ENCODE results near the gene UBL4B.

The UBL4B gene

DNA sequence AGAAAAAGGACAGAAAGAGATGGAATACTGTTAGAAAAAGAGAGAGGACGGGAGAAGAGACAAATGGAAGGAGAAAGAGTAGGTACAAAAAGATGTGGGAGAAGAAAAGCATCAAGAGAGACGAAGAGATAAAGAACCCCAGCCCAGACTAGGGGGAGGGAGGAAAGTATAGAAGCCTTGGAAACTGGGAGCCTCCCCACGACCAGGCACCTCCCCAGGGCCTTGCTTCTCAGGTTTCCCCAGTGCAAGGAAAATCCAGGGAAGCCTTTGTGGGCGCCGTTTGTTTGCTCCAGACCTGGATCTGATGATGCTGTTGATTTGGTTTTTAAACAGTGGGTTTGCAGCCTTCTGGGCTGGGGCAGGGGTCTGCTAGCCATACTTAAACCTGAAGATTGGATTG is 26.6 kb upstream of the UBL4B start:
- no peak for DNase-seq (ENCODE audit: low spot score)

DNA sequence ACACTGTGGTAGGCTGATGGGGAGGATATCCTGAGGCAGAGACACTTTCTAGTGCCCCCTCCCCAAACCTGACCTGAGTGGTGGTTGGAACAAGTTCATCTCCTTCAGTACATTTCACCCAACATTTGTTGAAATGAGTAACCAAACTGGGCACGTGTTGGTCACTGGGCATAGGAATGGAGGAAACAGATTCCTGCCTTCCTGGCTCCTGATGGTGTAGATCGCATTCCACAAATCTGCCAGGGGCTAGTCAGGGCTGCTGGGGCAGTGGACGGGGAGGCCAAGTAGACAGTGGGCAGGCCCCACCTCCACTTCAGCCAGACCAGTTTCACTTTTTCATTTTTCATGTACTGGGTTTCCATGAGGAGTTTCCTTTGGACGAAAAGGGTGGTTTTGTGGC is 25.3 kb upstream of the UBL4B start:
- no peak for DNase-seq (ENCODE audit: low spot score)

DNA sequence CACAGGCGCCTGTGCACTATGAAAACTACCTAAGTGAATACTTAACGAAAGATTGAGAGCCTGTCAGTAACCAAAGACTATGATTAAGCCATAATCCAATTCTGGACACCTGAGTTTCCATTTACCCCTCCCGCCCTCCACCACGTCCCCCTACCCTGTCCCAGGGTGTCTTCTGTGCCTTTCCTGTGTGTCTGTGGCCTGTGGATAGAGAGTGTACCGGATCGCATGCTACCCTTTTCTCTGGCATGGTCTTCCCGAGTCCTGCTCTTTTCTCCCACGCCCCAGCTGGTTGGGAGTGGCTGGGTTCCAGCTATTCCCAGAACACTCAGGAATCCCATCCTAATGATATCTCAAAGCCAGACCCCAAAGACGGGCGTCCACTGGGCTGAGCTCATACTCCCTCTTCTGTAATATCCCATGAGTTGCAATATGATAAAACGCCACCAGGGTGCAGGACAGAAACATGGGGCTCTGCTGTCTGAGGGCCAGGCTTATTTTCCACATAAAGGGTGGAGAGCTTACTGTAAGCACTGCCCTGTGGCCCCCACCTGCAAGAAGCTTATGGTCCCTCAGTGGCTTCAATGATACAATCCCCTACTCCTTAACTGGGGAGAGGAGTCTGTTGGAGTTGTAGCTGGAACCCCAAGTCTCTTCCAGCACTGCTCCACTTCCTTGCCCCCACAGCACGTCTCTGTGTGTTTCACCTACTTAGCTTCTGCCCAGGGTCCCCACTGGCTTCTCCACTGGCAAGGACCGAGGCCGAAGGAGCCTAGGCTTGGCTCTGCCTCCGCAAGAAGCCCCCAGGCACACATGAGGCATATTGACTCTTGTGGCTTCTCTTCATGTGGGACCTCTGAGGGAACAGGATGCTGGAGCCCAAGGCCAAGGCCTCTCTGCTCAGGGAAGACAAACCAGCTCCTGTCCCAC is 24.2 kb upstream of the UBL4B start:
- DNase-seq (ENCODE audit: low spot score), result peak; percentile 63

DNA sequence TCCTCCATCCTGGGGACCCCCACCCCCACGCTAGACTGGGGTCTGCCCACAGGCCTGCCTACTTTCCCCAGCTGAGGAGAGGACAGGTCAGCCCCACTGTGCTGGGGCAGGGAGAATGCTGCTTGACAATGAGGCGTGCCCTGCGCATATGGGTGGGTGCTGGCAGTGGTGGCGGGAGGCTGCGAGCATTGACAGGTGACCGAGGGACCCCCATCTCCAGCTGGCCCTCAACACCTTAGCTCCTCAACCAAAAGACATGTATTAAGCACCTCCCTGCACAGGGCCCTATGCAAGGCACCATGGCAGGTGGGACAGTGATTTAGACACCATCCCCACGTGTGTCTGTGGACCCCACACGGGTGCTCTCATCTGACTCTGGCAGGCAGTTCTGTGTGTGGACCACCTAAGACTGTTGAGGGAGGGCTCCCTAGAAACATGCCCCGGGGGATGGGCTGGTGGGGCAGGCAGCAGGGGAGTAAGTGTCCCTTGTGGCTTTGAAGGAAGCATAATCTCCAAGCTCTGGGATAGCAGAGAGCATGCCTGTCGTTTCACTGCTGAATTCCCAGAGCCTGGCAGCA is 23.4 kb upstream of the UBL4B start:
- DNase-seq (ENCODE audit: low spot score), result no peak

DNA sequence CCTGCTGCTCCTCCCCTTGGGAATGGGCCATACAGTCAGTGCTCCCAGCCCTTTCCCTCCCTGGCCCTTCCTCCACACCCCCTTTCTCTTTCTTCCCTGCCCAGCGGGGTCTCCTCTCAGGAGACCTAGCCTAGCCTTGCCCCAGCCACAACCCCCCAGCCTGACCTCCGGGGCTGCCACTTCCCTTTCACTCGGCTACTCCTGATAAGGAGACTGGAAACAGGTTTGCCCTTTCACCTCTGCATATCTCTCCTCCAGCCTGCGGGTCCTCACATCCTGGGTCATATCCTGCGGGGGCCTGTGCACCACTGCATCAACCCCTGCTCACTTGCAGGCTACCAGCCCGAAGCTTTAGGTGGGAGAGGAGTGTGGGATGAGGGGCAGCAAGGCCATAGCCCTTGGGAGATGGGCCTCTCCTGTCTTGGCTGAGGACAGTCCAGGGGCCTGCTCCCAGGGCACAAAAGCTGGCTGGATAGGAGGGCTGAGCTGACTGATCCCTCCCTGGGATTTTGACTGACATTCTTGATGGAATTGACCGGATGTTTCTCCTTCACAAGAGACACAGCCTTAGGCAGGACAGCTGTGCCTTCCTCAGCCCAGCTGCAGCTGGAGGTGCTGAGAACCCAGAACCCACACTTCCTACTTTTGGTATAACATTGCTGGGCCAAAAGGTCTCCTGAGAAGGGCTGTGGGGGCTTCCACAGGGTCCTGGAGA is 22.5 kb upstream of the UBL4B start:
- DNase-seq (ENCODE audit: low spot score), result no peak

DNA sequence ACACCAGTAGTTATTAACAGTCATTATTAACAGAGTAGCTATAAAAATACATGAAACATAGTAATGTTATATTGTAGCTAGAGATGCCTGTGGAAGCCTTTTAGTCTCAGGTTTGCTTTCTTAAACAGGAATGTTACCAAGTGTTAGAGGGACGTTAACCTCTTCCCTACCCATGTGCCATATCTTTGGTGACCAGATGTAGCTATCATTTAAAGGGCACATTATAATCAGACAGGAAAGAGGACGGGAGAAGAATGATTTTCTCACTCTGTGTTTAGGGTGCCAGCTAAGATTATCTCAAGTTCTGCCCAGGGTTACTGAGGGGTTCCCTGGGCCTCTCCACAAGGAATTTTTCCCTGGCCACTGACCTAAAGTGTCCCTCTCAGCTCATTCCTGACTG is 20.9 kb upstream of the UBL4B start:
- DNase-seq (ENCODE audit: low spot score), result no peak

DNA sequence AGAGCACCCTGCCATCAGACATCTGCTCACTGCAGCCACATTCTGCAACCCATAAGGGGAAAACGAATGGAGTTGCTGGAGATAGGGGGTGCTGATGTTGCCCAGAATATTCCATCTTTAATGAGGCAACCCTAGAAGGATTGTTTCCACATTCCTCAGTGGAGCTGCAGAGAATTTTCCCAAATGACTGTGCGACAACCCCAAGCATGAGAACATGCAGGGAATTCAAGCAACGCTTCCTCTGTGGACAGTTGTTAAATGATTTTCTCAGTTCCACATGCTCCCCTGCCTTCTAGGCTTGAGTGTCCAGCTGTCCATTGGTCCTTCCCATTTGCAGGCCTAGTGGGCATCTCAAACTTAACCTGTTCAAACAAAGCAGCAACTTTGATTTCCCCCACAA is 20.5 kb upstream of the UBL4B start:
- DNase-seq (ENCODE audit: low spot score), result no peak

DNA sequence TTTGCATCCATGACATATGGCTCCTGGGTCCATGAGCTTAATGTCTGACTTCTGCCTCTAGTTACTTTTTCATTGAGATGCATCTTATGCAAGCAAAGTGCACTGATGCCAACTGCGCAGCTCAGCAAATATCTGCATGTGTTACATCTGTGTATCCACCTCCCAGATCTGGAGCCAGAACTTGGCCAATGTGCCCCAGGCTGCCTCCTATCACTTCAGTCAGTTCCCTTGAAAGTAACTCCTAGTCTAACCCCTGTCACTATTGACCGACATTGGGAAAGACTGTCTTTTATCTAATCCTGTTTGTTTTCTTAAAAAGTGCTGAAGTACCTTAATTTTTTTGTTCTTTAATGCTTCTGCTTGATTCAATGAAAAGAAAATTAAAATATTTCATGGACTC is 19.3 kb upstream of the UBL4B start:
- DNase-seq (ENCODE audit: low spot score), result no peak

DNA sequence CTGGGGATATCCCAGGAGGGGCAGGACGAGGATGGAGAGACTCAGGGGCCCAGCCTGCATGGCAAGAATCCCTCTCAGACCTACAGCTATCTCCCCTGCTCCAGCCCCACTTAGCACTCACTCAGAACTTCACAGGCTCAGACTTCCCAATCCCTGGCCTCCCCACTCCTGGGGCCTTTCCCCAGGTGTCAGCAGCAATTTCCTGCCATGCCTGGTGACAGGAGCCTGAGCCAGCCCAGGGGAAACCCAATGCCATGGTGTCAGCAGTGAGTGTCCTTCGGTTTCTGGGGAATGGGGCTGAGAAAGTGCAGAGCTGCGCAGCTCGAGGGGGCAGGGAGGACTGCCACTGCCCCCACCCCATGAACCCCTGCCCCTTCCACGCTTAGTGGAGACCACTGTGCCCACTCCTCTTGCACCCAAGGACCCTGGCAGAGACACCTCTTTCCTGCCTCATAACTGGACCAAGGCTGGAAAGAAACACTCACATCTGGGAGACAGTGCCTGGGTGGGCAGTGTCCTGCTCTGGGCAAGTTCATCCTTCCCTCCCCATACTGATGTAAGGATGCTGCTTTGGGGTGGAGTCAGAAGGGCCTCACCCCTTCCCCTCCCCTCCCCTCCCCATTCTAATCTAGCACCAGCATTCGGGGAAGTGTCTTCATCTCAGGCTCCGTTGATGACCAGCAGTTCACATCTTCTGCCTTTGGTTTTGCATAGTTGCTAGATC is 17.1 kb upstream of the UBL4B start:
- DNase-seq (ENCODE audit: low spot score), result no peak

DNA sequence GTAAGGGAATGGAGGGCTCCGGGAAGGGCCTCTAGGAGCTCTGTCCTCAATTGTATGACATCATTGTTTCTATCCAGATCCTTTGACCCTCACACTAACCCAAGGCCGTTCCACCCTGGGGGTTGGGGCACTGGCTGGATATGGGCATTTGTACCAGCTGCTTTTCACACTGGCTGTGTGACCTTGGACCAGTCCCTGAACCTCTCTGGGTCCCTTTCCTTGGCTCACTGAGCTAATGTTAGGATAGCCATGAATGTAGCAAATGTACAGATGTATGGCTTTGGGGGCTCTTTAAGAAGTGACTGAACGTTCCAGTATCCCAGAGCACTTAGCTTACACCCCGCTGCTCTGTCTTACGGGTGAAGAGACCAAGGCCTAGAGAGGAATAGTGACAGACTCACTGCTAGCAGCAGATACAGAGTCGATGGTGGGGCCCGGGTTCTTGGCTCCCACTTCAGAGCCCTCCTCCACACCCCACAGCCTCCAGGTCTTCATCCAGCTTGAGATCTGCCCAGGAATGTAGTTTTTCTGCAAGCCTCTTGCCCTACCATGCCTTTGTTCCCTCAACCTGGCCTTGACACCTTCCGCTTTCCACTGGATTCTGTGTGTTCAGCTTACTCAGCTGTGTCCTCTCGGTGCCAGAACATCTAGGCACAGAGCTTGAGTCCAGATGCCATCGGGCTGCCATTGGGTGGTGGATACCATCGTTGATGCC is 14.6 kb upstream of the UBL4B start:
- no peak for DNase-seq (ENCODE audit: low spot score)

DNA sequence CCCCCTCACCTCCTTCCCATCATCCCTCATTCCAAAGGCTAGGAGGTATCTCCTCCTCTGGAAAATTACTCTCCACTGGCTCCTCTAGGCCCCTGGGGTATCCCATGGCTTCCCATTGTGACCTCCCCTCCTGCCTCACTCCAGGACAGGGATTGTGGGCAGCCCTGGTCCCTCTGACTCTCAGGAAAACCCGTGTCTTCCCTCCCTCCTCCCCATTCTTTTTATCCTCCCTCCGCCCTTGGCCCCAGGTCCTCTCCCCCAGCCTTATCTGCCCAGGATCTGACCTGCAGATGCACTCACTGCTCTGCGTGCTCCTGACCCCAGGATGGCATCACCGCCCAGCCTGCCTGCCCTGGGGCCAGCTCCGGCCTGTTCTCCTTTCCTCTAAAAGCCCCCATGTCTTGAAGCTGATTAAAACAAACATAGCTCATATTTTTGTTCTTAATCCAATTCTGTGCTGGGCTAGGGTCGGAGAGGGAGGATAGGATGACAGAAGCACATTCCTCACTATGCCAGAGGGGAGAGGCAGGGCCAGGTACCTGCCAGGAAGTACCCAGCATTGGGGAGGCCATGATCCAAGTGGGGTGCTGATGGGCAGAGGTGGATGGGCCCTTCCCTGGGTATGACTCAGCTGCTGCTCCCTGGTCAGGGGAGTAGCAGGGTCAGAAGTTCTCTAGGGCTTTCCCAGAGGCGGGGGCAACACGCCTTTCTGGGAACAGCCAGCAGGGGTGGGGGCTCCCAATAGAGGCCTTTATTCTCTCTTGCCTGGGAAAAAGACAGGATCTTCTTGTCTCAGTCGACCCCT is 13.8 kb upstream of the UBL4B start:
- DNase-seq (ENCODE audit: low spot score), result no peak

DNA sequence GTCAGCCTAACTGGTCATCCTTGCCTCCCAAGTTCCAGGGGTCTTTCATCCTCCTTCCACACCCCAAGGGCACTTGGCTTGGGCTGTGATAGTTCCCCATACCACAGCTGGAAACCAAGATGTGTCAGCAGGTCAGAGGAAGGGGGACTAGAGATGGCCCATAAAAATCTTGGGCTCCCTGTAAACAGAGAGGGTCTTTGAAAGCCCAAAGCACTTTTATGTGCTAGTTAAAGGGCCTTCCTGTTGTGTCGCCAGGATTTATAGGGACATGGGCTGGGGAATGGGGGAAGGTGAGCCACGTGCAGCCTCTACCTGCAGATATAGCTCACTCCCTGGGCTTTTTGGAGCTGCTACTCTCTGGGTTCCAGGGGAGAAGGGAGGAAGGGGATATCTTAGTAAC is 11.9 kb upstream of the UBL4B start:
- no peak for DNase-seq (ENCODE audit: low spot score)

DNA sequence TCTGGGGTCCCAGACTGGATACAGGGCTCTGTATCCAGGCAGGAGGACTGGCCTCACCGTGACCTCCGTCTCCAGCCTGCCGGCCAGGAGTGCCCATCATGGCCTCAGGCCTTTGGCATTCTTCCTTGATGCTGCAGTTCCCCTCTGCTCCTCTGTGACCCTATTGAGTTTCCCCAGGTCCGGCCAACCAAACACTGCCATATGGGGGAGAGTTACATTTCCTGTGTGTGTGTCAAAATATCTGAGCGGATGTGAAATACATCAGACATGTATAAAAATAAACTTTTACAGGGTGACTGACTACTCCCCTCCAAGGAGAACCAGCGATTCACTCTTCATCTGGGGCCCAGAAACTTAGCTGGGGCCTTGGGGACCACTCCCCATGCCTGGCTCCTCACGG is 10.2 kb upstream of the UBL4B start:
- no peak for DNase-seq (ENCODE audit: low spot score)

DNA sequence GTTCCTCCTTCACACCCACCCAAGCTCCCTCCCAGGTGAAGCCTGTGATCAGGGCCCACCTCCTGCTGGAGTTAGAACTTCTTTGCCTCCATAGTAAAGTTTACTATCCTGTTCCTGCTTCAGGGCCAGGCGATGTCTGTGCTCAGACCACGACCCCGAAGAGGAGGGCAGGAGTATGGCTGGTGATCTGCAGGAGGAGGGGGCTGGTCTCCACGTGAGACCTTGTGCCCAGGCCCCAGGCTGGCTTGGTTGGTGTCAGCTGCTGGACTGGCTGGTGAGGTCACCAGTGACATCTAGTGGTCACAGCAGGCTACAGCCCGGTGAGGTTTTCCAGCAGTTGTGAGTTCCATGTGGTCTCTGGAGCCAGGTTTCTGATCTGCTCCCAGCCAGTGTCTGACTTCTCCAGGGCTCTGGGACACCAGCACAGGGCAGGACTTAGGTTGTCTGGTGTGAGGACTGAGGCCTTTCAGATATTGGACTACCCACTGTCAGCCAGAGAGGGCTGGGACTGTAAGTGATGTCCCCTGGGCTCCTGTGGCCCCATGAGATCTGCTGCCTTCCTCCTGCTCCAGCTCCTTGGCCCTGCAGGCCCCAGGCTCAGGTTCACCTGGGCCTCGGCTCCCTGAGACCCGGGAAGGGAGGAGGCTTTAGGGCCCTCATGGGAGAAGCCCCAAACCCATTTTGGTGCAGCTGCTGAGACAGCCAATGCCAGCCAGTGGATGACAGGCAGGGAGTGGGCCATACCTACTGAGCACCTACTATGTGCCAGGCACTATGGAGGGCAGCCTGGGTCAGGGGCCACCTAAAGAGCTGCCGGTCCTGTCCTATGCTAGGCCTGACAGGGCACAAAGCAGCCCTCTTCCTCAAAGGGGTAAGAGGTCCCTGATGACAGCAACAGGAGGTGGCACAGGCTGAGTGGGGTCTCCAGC is 6.0 kb upstream of the UBL4B start:
- peak; percentile 86 for DNase-seq (ENCODE audit: low spot score)

DNA sequence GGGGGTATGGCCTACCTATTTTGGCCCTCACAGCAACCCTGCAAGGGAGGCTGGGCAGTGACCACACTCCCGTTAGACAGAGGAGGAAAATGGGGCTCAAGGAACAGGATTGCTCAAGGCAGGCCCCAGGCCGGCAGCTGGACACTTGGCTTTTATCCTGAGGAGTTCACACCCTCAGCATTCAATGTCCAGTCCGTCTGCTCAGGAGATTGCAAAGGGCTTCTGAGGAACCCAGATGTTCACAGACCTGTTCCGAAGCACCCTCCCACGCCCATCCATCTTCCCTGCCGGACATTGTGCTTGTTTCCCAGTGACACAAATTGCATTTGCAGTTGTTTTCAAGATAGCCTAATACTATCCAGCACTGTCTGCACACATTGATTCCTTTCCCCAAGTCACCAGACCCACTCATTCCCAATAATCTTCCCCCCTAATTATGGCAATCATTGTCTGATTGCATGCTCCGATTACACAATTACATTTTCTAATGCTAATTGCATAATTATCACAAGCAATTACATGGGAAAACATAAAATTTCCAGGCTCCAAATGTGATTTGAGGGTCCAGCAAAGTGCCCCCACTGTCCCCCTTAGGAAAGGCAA is 4.3 kb upstream of the UBL4B start:
- DNase-seq (ENCODE audit: low spot score), result no peak

DNA sequence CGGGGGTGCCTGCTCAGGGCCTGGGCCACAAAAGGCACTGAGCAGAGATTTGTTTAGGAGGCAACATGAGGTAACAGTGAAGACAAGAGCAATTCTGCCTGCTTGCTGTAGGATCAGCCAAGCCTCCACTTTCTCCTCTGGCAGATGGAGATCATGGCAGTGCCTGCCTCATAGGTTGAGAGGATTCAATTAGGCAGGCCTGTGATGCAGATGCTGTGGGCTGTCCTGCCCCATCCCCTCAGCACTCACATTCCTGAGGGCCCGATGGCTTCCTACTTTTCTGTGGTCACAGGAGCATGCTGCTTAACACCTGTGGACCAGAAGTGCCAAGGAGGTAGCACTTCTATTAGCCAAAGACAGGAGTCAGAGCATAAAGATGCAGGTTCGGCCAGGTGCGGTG is 1.2 kb upstream of the UBL4B start:
- DNase-seq (ENCODE audit: low spot score), result no peak

DNA sequence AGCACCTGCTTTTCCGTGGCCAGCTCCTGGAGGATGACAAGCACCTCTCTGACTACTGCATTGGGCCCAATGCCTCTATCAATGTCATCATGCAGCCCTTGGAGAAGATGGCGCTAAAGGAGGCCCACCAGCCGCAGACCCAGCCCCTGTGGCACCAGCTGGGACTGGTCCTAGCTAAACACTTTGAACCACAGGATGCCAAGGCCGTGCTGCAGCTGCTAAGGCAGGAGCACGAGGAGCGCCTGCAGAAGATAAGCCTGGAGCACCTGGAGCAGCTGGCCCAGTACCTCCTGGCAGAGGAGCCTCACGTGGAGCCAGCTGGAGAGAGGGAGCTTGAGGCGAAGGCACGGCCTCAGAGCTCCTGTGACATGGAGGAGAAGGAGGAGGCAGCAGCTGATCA is 413 bp downstream of the UBL4B start:
- DNase-seq (ENCODE audit: low spot score), result no peak

DNA sequence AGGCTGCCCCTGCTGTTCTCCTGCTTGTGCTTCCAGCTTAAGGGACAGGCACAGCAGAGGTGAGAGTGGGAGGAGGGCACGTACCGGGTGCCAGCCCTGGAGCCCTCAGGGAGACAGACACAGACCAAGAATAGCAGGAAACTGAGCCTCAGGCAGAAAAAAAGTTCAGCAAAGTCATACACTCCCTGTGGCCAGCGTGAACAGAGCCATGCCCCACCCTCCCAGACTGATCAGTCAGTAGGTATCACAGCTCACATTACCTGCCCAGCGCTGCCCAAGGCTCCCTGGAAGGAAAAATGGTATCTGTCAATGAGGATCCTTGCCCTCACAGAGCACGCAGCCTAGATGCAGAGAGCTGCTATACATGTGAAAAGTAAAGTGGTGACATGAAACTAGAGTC is 1.3 kb downstream of the UBL4B start:
- DNase-seq (ENCODE audit: low spot score), result no peak

DNA sequence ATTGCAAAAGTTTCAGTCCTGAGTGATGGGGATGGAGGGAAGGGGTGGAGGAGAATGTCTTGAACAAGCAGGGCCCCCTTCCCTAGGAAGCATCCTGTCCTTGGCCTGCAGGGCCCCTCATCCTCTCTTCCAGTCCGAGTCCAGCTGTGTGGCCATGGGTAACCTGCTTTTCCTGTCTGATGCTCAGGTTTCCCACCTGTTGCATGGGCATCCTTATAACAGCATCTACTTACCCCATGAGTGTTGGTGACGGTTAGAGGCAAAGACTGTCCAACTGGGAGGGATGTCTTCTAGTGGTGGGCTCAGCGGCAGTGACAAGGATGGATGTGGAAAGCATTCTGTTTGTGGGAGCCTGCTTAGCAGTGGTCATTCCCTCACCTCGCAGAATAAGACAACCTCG is 1.9 kb downstream of the UBL4B start:
- no peak for DNase-seq (ENCODE audit: low spot score)

DNA sequence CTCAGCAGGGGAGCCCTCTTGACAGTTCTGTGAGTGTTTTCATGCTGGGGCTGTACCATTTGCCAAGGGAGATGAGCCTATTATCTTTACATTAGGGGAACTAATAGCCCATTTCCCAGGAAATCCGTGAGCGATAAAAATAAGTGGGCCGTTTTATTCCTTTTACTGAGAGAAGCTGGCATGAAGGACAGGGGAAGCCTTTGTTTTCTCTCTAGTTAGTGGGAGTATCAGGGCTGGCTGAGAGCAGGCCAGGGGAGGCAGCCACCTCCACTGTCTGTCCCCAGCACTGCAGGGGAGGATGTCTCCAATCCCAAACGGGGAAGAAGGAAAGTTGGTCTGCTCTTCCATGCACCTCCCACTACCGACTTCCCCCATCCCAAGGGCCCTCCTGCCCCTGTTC is 2.5 kb downstream of the UBL4B start:
- no peak for DNase-seq (ENCODE audit: low spot score)

Measured in ecto neural progenitor cell (in vitro differentiated cells).